ENCODE results near the gene PARP8.
"Not testable (repeated sequence)": the region's sequence is repeated elsewhere in the genome, so short reads cannot be mapped to it uniquely, and the experiment has no call there.

The PARP8 gene

GRCh38 chr5:50794812-50795211, 128.4 kb downstream of the PARP8 start:
- DNase-seq: no peak

- no peak for DNase-seq
These were observed 131.6 kb downstream of the PARP8 start for GRCh38 chr5:50798002-50798401.

- no peak for DNase-seq
These were observed 133.2 kb downstream of the PARP8 start for GRCh38 chr5:50799596-50799995.

- DNase-seq: no peak
These were observed 134.0 kb downstream of the PARP8 start for GRCh38 chr5:50800410-50800809.

- no peak for DNase-seq
These were observed 141.2 kb downstream of the PARP8 start for GRCh38 chr5:50807661-50808060.

- no peak for DNase-seq
These were observed 142.0 kb downstream of the PARP8 start for GRCh38 chr5:50808406-50808805.

GRCh38 chr5:50811746-50812145, 145.3 kb downstream of the PARP8 start:
- DNase-seq: not testable (repeated sequence)

- DNase-seq: no peak
These were observed 147.3 kb downstream of the PARP8 start for GRCh38 chr5:50813691-50814090.

- DNase-seq: no peak
These were observed 148.1 kb downstream of the PARP8 start for GRCh38 chr5:50814556-50814955.

- no peak for DNase-seq
These were observed 155.6 kb downstream of the PARP8 start for GRCh38 chr5:50822046-50822445.

GRCh38 chr5:50822761-50823160, 156.3 kb downstream of the PARP8 start:
- no peak for DNase-seq

GRCh38 chr5:50823568-50823967, 157.1 kb downstream of the PARP8 start:
- DNase-seq: no peak

- DNase-seq: no peak
These were observed 157.7 kb downstream of the PARP8 start for GRCh38 chr5:50824109-50824508.

- DNase-seq: no peak
These were observed 161.2 kb downstream of the PARP8 start for GRCh38 chr5:50827516-50828247.

GRCh38 chr5:50829023-50829422, 162.6 kb downstream of the PARP8 start:
- DNase-seq: no peak

- DNase-seq: no peak
These were observed 166.3 kb downstream of the PARP8 start for GRCh38 chr5:50832657-50833284.

- DNase-seq: no peak
These were observed 169.9 kb downstream of the PARP8 start for GRCh38 chr5:50836356-50836755.

- DNase-seq: no peak
These were observed 173.0 kb downstream of the PARP8 start for GRCh38 chr5:50839472-50839871.

- DNase-seq: no peak
These were observed 176.7 kb downstream of the PARP8 start for GRCh38 chr5:50843091-50843490.

- no peak for DNase-seq
These were observed 179.8 kb downstream of the PARP8 start for GRCh38 chr5:50846261-50846660.

GRCh38 chr5:50849554-50849953, 183.1 kb downstream of the PARP8 start:
- DNase-seq: no peak

- DNase-seq: no peak
These were observed 186.7 kb downstream of the PARP8 start for GRCh38 chr5:50853151-50853550.

GRCh38 chr5:50854082-50854481, 187.6 kb downstream of the PARP8 start:
- DNase-seq: no peak

- DNase-seq: no peak
These were observed 188.6 kb downstream of the PARP8 start for GRCh38 chr5:50855001-50855400.

Measured in NCI-H345 (cell line).